Gastrocnemius medialis (tissue), 4 donors: ENCODE measurements around the gene TAS2R43.

Experiments
- CTCF ChIP-seq, 5 experiments: fragments of 450-650 bp in 3 of 5; fragments of 200-600 bp in 2 of 5; sonication (generic) in 2 of 5; IDR thresholded peaks in 4 of 5; conservative IDR thresholded peaks in 1 of 5; 1 replicate in 4 of 5; 2 replicates in 1 of 5; pipeline ENCODE4 v1.5.1; 2016 to 2019; ENCODE audit warnings: antibody characterized with exemption in 5 of 5, mild to moderate bottlenecking in 3 of 5, moderate library complexity in 3 of 5
- POLR2A ChIP-seq, 2 donors: fragments of 450-650 bp; IDR thresholded peaks; one replicate each; pipeline ENCODE4 v1.6.1; 2017; ENCODE audit warnings: antibody characterized with exemption in 2 of 2, mild to moderate bottlenecking in 2 of 2, moderate library complexity in 2 of 2

DNA sequence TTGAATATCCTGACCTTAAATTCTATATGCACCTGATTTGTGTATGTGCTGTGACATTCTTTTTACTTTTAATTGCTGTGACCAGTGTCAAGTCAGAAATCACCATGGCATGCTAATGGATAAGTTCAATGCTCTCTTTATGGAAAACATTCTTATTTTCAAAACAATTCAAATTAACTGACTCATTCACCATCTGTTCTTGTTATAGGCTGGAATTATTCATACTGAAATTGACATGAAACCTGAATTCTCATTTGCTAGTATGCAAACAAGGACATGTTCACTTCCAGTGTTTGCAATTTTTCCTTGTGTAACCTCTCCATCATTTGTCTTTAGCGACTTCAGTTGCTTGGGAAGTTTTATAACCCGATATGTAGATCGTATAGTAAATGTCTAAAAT is 42.2 kb upstream of the TAS2R43 start, which contains the start of gene TAS2R30:
- TF ChIP-seq CTCF (IDR thresholded peaks at IDR 0.05 in 4 of 5, conservative IDR thresholded peaks at IDR 0.05 in 1 of 5) (no peak), POLR2A (IDR thresholded peaks at IDR 0.05) (no peak)
